ENCODE data around the gene NTF3.
A peak's percentile ranks its signal among the peaks of the same experiment; 100 is the strongest.
"Not testable (repeated sequence)": the region's sequence is repeated elsewhere in the genome, so short reads cannot be mapped to it uniquely, and the experiment has no call there.

Gene NTF3

GRCh38 chr12:5525783-5526367 lies 94.0 kb downstream of the NTF3 start:
- DNase-seq (ENCODE audit: low read depth in 2 of 2): no peak

- DNase-seq (ENCODE audit: low read depth in 2 of 2): no peak
Observed at GRCh38 chr12:5533368-5533767, 101.5 kb downstream of the NTF3 start.

GRCh38 chr12:5534426-5535199 lies 102.7 kb downstream of the NTF3 start:
- DNase-seq (ENCODE audit: low read depth in 2 of 2): no peak

GRCh38 chr12:5535541-5535940 lies 103.6 kb downstream of the NTF3 start:
- DNase-seq (ENCODE audit: low read depth in 2 of 2): peak; percentile 73 to 76

GRCh38 chr12:5537026-5537615 lies 105.2 kb downstream of the NTF3 start:
- DNase-seq (ENCODE audit: low read depth in 2 of 2): not testable (repeated sequence)

- DNase-seq (ENCODE audit: low read depth in 2 of 2): no peak
Observed at GRCh38 chr12:5537771-5538170, 105.9 kb downstream of the NTF3 start.
